Cardiac fibroblast (primary cell): ENCODE measurements around the gene PRKCD.
A peak's percentile ranks its signal among the peaks of the same experiment; 100 is the strongest.

Experiments
- DNase-seq, 2 donors: peaks; one replicate each; pipeline versions ENCODE4 v3.0.0 to v3.0.0-alpha.2; 2010; ENCODE audit warnings: low read depth in 2 of 2
- H3K4me3 ChIP-seq, 2 donors: replicated peaks in 1 of 2; 1 replicate in 1 of 2; 2 replicates in 1 of 2; pipeline ENCODE4 v1.5.1; 2011; ENCODE audit warnings: low read depth in 2 of 2, low read length in 2 of 2, mild to moderate bottlenecking in 2 of 2, moderate library complexity in 1 of 2
- CTCF ChIP-seq: IDR thresholded peaks from one replicate; pipeline ENCODE4 v1.5.1; 2011; ENCODE audit warnings: low read depth, mild to moderate bottlenecking, low read length, inconsistent platforms

PRKCD gene

GRCh38 chr3:53120336-53120735, 40.7 kb upstream of the PRKCD start:
- H3K4me3 ChIP-seq = no peak overlapping the region
- DNase-seq = no peak
- TF ChIP-seq CTCF = no peak

DNA sequence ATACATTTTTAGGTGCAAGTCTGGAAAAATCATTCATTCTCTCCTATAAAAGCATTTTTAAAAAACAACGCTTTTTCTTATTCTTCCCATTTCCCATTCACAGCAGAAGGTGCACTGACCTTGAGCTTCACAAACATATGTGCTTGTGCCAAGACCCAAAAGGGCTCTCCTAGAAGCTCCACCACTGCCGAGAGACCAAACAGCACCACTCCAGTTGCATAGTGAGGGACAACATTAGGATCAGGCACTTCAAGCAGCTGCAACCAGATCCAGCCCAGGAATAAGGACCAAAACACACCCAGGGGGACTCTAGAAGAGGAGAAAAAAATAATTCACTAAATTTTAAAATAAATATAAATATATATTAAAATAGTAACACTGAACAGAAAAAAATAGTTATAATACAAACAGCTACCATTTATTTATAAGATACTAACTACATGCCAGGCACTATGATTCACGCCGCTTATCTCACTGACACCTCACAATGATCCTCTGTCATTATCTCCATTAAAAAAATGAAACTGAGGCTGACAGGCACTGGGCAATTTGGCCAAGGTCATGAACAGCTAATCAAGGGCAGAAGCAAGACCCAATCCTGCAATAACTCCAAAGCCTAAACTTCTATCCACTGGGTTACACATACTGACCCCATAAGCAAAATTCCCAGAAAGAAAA, 38.6 kb upstream of the PRKCD start:
- H3K4me3 ChIP-seq = no peak overlapping the region
- TF ChIP-seq CTCF = no peak
- no peak for DNase-seq

GRCh38 chr3:53122933-53123305, 38.1 kb upstream of the PRKCD start:
- DNase-seq = no peak
- H3K4me3 ChIP-seq = no peak overlapping the region
- TF ChIP-seq CTCF = no peak

DNA sequence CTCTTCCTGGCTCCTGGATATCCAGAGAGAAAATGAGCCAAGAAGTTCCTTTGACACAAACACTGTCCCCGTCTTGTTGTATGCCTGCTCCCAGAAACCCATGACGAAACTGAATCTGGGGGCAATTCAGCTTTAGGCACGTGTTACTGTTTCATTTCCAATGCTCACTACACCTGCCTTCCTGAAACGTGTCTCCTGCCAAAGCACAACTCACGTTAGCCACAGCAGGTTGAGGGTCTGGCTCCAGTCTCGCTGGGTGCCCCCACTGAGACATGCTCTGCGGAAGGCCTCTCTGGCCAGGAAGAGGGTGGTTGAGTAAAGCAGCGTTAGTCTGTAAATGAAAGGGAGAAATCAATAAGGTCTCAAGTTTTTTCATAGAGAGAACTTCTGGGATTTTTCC, 37.5 kb upstream of the PRKCD start:
- no peak for DNase-seq
- TF ChIP-seq CTCF = no peak
- no peak overlapping the region for H3K4me3 ChIP-seq

DNA sequence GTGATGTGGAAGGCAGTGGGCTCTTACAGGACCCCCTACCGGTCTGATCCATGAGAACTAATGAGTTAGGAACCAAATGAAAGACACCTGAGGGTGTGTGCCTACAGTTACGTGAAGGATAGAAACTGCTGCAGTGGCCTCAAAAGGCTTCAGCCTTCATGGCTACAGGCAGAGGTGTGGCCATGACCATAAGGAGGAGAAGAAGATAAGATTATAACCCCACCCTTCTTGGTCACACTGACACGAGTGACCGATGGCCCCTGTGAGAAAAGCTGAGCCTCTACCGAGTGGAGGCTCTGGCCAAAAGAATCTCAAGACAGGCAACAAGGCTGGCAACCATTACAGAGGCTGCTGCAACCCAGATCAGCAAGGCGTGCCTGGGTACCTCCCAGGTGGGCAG, 37.1 kb upstream of the PRKCD start:
- H3K4me3 ChIP-seq = no peak overlapping the region
- no peak for TF ChIP-seq CTCF
- DNase-seq = no peak

DNA sequence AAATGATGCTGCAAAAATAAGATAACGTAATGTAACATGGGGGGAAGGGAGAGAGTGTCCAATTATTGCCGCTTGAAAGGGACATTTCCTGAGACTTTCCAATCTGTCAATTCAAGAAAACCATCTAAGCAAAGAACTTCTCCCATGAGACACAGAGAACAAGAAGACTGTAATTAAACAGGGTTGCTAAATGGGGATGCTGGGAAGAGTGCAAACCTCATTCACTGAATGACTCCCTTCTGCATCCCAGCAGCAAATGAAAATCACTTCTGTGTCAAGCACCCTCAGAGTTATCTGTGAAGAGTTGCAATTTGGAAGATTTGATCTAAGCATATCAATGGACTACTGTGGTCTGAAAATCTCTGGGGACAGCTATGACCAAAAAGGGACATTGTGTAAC, 34.4 kb upstream of the PRKCD start:
- no peak for TF ChIP-seq CTCF
- no peak for DNase-seq
- H3K4me3 ChIP-seq = no peak overlapping the region

DNA sequence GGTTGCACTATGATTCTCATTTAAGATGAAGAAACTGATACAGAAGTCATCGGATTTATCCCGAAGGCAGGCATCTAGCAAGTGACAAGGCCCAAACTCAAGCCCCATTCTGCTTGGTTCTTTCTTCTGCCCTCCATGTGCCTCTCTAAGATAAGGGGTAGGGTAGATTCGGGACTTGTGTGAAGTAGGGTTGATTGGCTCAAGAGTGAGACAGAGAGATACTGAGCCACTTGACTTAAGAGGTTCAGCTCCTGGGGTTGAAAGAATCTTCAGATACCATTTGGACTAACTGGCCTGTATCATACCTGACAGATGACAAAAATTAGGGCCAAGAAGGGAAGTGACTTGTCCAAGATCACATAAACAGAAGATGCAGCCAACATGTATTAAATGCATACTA, 31.7 kb upstream of the PRKCD start:
- no peak for TF ChIP-seq CTCF

More for the DNA sequence above, 31.7 kb upstream of the PRKCD start:
- no peak for DNase-seq
- peak overlapping the region; percentile 96 to 98 for H3K4me3 ChIP-seq
